Sigmoid colon (tissue), 4 donors: ENCODE data around the gene ABCF2.

Source experiments
- CTCF ChIP-seq, 4 experiments: fragments of 450-650 bp in 3 of 4; fragments of 200-600 bp in 1 of 4; IDR thresholded peaks; one replicate each; pipeline ENCODE4 v1.5.1; 2016 to 2019; ENCODE audit warnings: antibody characterized with exemption in 4 of 4, mild to moderate bottlenecking in 3 of 4, moderate library complexity in 2 of 4
- EP300 ChIP-seq, 4 donors: sonication (generic); formaldehyde crosslinking; IDR thresholded peaks; one replicate each; pipeline ENCODE4 v1.6.1; 2017; ENCODE audit warnings: antibody characterized with exemption in 4 of 4
- POLR2A ChIP-seq, 2 donors: fragments of 450-650 bp; IDR thresholded peaks; one replicate each; pipeline ENCODE4 v1.6.1; 2016; ENCODE audit warnings: antibody characterized with exemption in 2 of 2, mild to moderate bottlenecking in 2 of 2, moderate library complexity in 2 of 2
- POLR2AphosphoS5 ChIP-seq, 4 donors: sonication (generic); formaldehyde crosslinking; IDR thresholded peaks; one replicate each; pipeline ENCODE4 v1.6.1; 2017; ENCODE audit warnings: antibody characterized with exemption in 4 of 4

GRCh38 chr7:151255390-151255789, 28.4 kb upstream of the ABCF2 start:
- TF ChIP-seq CTCF (IDR thresholded peaks at IDR 0.05) = no peak
- no peak for TF ChIP-seq POLR2AphosphoS5 (IDR thresholded peaks at IDR 0.05)
- no peak for TF ChIP-seq POLR2A (IDR thresholded peaks at IDR 0.05)
- TF ChIP-seq EP300 (IDR thresholded peaks at IDR 0.05) = no peak
